Lower leg skin (tissue), 3 donors: ENCODE measurements around the gene SLC5A9.

Experiments
- POLR2A ChIP-seq, 2 donors: fragments of 450-650 bp; IDR thresholded peaks; one replicate each; pipeline ENCODE4 v1.6.1; 2016 to 2017; ENCODE audit warnings: antibody characterized with exemption in 2 of 2, mild to moderate bottlenecking in 1 of 2, moderate library complexity in 1 of 2
- TF ChIP-seq, protein P1 (sequence below), 3 donors: fragments of 450-650 bp; IDR thresholded peaks; one replicate each; pipeline ENCODE4 v1.5.1; 2016; ENCODE audit warnings: antibody characterized with exemption in 3 of 3, mild to moderate bottlenecking in 3 of 3, moderate library complexity in 2 of 3

DNA sequence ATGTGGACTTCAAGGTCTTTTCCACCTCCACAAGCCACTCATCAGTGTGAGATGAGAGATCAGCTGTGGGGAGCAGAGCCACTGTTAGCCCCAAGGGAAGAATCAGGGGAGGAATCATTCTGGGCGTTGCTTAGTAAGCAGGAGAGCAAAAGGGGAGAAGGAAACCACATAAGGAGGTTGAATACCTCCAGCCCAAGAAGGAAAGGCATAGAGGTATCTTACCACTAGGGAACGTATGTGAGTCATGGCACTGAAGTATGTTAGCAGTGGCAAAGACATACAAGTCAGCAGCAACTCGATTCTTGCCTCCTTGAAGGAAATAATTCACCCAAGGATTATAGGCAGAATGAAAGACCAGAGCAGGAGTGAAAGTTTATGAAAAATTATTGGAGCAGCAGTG is 31.6 kb upstream of the SLC5A9 start:
- TF ChIP-seq, protein P1, sequence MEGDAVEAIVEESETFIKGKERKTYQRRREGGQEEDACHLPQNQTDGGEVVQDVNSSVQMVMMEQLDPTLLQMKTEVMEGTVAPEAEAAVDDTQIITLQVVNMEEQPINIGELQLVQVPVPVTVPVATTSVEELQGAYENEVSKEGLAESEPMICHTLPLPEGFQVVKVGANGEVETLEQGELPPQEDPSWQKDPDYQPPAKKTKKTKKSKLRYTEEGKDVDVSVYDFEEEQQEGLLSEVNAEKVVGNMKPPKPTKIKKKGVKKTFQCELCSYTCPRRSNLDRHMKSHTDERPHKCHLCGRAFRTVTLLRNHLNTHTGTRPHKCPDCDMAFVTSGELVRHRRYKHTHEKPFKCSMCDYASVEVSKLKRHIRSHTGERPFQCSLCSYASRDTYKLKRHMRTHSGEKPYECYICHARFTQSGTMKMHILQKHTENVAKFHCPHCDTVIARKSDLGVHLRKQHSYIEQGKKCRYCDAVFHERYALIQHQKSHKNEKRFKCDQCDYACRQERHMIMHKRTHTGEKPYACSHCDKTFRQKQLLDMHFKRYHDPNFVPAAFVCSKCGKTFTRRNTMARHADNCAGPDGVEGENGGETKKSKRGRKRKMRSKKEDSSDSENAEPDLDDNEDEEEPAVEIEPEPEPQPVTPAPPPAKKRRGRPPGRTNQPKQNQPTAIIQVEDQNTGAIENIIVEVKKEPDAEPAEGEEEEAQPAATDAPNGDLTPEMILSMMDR (IDR thresholded peaks at IDR 0.05): no peak
- TF ChIP-seq POLR2A (IDR thresholded peaks at IDR 0.05): no peak
